GM23338 (cell line): ENCODE measurements around the gene ZBTB7C. TPM values are rescaled to one million over a fixed set of nuclear protein-coding genes. Genes with fewer than 3 reads are reported as not detected.
A peak's percentile ranks its signal among the peaks of the same experiment; 100 is the strongest.

Source experiments
- ATAC-seq: fragments of 200-7000 bp; cut with Tn5 transposase; 3 replicates; pipeline ENCODE4 v1.9.1; 2020
- DNase-seq: peaks from one replicate; pipeline ENCODE4 v3.0.0-alpha.2; 2015; ENCODE audit warnings: low spot score
- H2AFZ ChIP-seq: fragments of 200-600 bp; sonication (generic); 2 replicates; pipeline ENCODE4 v1.8.0; 2016; ENCODE audit warnings: antibody characterized with exemption, mild to moderate bottlenecking, moderate library complexity
- H3F3A ChIP-seq: fragments of 200-600 bp; sonication (generic); replicated peaks from 2 replicates; pipeline ENCODE4 v1.8.0; 2017; ENCODE audit warnings: antibody characterized with exemption, mixed run types, low read depth
- H3K27ac ChIP-seq: fragments of 200-600 bp; sonication (generic); 2 replicates; pipeline ENCODE4 v1.6.1; 2016; ENCODE audit warnings: low read depth
- H3K27me3 ChIP-seq: fragments of 200-600 bp; sonication (generic); 2 replicates; pipeline ENCODE4 v1.8.0; 2016; ENCODE audit warnings: mild to moderate bottlenecking, mixed run types, moderate library complexity; ENCODE audit not compliant: insufficient read depth
- H3K36me3 ChIP-seq: fragments of 200-600 bp; sonication (generic); 2 replicates; pipeline ENCODE4 v1.8.0; 2016; ENCODE audit warnings: mild to moderate bottlenecking; ENCODE audit not compliant: insufficient read depth
- H3K4me1 ChIP-seq: fragments of 200-600 bp; sonication (generic); 2 replicates; pipeline ENCODE4 v1.8.0; 2016; ENCODE audit warnings: mild to moderate bottlenecking, moderate library complexity; ENCODE audit not compliant: insufficient read depth
- H3K4me2 ChIP-seq: fragments of 200-600 bp; sonication (generic); 2 replicates; pipeline ENCODE4 v1.7.1; 2017; ENCODE audit warnings: mixed run types
- H3K4me3 ChIP-seq: fragments of 200-600 bp; sonication (generic); 2 replicates; pipeline ENCODE4 v1.6.1; 2016; ENCODE audit warnings: mixed run types
- H3K79me2 ChIP-seq: fragments of 200-600 bp; sonication (generic); replicated peaks from 2 replicates; pipeline ENCODE4 v1.8.0; 2017; ENCODE audit warnings: mild to moderate bottlenecking; ENCODE audit not compliant: insufficient read depth
- H3K9me2 ChIP-seq: fragments of 200-600 bp; sonication (generic); 2 replicates; pipeline ENCODE4 v1.8.0; 2017; ENCODE audit not compliant: insufficient read depth
- H4K20me1 ChIP-seq: fragments of 200-600 bp; sonication (generic); replicated peaks from 2 replicates; pipeline ENCODE4 v1.8.0; 2017; ENCODE audit warnings: mild to moderate bottlenecking; ENCODE audit not compliant: insufficient read depth
- H3K27ac Mint-ChIP-seq: 2 replicates; pipeline ENCODE4 v1.8.0; 2020; ENCODE audit warnings: inconsistent platforms, mild to moderate bottlenecking, moderate library complexity, mixed read lengths
- H3K27me3 Mint-ChIP-seq: 3 replicates; pipeline ENCODE4 v1.8.0; 2022; ENCODE audit warnings: low read depth, mild to moderate bottlenecking, moderate library complexity, mixed read lengths, inconsistent platforms; ENCODE audit not compliant: insufficient read depth, poor library complexity
- H3K36me3 Mint-ChIP-seq: 3 replicates; pipeline ENCODE4 v1.8.0; 2021; ENCODE audit warnings: low read depth, mild to moderate bottlenecking, inconsistent platforms, moderate library complexity, mixed read lengths
- H3K4me1 Mint-ChIP-seq: 3 replicates; pipeline ENCODE4 v1.8.0; 2020; ENCODE audit warnings: mild to moderate bottlenecking, inconsistent platforms, mixed read lengths
- H3K4me3 Mint-ChIP-seq: 3 replicates; pipeline ENCODE4 v1.8.0; 2021; ENCODE audit warnings: moderate library complexity, mild to moderate bottlenecking, inconsistent platforms, mixed read lengths
- H3K9me3 Mint-ChIP-seq: 3 replicates; pipeline ENCODE4 v1.8.0; 2020; ENCODE audit warnings: moderate library complexity, mild to moderate bottlenecking, inconsistent platforms, mixed read lengths
- CREB1 ChIP-seq: fragments of 250-450 bp; sonication (Bioruptor Pico); IDR thresholded peaks from 2 replicates; pipeline ENCODE4 v1.5.0; 2020; ENCODE audit warnings: low read depth, mild to moderate bottlenecking, moderate library complexity
- ETS1 ChIP-seq: IDR thresholded peaks from 2 replicates; pipeline ENCODE4 v1.6.1; 2016; ENCODE audit warnings: antibody characterized with exemption
- EZH2 ChIP-seq: fragments of 200-600 bp; sonication (generic); IDR thresholded peaks from one replicate; pipeline ENCODE4 v1.8.0; 2017; ENCODE audit warnings: antibody characterized with exemption, mild to moderate bottlenecking, low read depth; ENCODE audit not compliant: unreplicated experiment
- EZH2phosphoT487 ChIP-seq: fragments of 200-600 bp; sonication (generic); IDR thresholded peaks from one replicate; pipeline ENCODE4 v1.8.1; 2018; ENCODE audit warnings: antibody characterized with exemption; ENCODE audit not compliant: unreplicated experiment
- JUNB ChIP-seq: IDR thresholded peaks from one replicate; pipeline ENCODE4 v1.6.1; 2016; ENCODE audit warnings: antibody characterized with exemption; ENCODE audit not compliant: unreplicated experiment
- NANOG ChIP-seq: IDR thresholded peaks from 2 replicates; pipeline ENCODE4 v1.6.1; 2016; ENCODE audit warnings: antibody characterized with exemption, borderline replicate concordance
- POLR2AphosphoS5 ChIP-seq: IDR thresholded peaks from 2 replicates; pipeline ENCODE4 v1.6.1; 2016; ENCODE audit warnings: antibody characterized with exemption, low read depth
- STAT1 ChIP-seq: IDR thresholded peaks from one replicate; pipeline ENCODE4 v1.6.1; 2016; ENCODE audit warnings: antibody characterized with exemption; ENCODE audit not compliant: unreplicated experiment
- ZNF114 ChIP-seq: fragments of 250-450 bp; sonication (Bioruptor Pico); IDR thresholded peaks from 2 replicates; pipeline ENCODE4 v1.5.0; 2020; ENCODE audit warnings: mild to moderate bottlenecking, moderate library complexity
- ZNF331 ChIP-seq: fragments of 250-450 bp; sonication (Bioruptor Pico); IDR thresholded peaks from 2 replicates; pipeline ENCODE4 v1.5.0; 2020; ENCODE audit warnings: low read depth, mild to moderate bottlenecking, moderate library complexity
- ZNF462 ChIP-seq: fragments of 250-450 bp; sonication (Bioruptor Pico); IDR thresholded peaks from 2 replicates; pipeline ENCODE4 v1.5.0; 2020; ENCODE audit warnings: mild to moderate bottlenecking, moderate library complexity
- polyA plus RNA-seq: library from polyadenylated mRNA; unstranded; fragments of >200 nt; fragmentation: Nextera tagmentation; extraction: Ambion mirVana; gene quantifications from 2 replicates; pipeline ENCODE4 v1.2.1, GENCODE V29; 2016
- total RNA-seq: library from RNA; depleted of rRNA; stranded (reverse); fragments of >200 nt; shearing (Covaris generic); gene quantifications from 2 replicates; pipeline ENCODE4 v1.2.3, GENCODE V29; 2014
- TF ChIP-seq, protein P1 (sequence below), 2 experiments: fragments of 200-600 bp in 1 of 2; sonication (generic) in 1 of 2; conservative IDR thresholded peaks; 2 replicates each; pipeline versions ENCODE4 v1.5.1 to v1.6.1; 2016 to 2017; ENCODE audit warnings: antibody characterized with exemption in 2 of 2, low read depth in 2 of 2, mild to moderate bottlenecking in 2 of 2, moderate library complexity in 1 of 2
- TF ChIP-seq, protein P2 (sequence below): IDR thresholded peaks from one replicate; pipeline ENCODE4 v1.6.1; 2018; ENCODE audit warnings: antibody characterized with exemption; ENCODE audit not compliant: unreplicated experiment

The ZBTB7C gene
- total and polyA plus RNA-seq, 2 experiments from 2014 or later, result 0.03 to 0.14 TPM

GRCh38 chr18:48011926-48012465 lies 397.2 kb downstream of the ZBTB7C start:
- no peaks in the 10 kb centered on the region for H4K20me1 ChIP-seq
- peaks cover 14% of the 10 kb centered on the region for H3K9me3 Mint-ChIP-seq
- H3K27ac Mint-ChIP-seq, result no peak overlapping the region
- H3K4me3 Mint-ChIP-seq, result no peak overlapping the region
- H3F3A ChIP-seq, result peaks cover 5% of the 10 kb centered on the region; the same call in 1 of the 2 replicates
- H3K36me3 Mint-ChIP-seq, result peaks cover 10% of the 10 kb centered on the region
- peaks cover 8% of the 10 kb centered on the region; the same call in 1 of the 2 replicates for H3K27me3 ChIP-seq
- peaks cover 22% of the 10 kb centered on the region for H3K4me1 ChIP-seq
- TF ChIP-seq EZH2phosphoT487, result no peak
- TF ChIP-seq, protein P1, sequence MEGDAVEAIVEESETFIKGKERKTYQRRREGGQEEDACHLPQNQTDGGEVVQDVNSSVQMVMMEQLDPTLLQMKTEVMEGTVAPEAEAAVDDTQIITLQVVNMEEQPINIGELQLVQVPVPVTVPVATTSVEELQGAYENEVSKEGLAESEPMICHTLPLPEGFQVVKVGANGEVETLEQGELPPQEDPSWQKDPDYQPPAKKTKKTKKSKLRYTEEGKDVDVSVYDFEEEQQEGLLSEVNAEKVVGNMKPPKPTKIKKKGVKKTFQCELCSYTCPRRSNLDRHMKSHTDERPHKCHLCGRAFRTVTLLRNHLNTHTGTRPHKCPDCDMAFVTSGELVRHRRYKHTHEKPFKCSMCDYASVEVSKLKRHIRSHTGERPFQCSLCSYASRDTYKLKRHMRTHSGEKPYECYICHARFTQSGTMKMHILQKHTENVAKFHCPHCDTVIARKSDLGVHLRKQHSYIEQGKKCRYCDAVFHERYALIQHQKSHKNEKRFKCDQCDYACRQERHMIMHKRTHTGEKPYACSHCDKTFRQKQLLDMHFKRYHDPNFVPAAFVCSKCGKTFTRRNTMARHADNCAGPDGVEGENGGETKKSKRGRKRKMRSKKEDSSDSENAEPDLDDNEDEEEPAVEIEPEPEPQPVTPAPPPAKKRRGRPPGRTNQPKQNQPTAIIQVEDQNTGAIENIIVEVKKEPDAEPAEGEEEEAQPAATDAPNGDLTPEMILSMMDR (conservative IDR thresholded peaks at IDR 0.05; ENCODE audit: low read depth in 2 of 2), result no peak
- TF ChIP-seq ZNF331, result no peak
- no peak for TF ChIP-seq ZNF462
- no peak for TF ChIP-seq STAT1
- no peak for TF ChIP-seq ZNF114 (CRISPR knock-in tag)
- TF ChIP-seq, protein P2, sequence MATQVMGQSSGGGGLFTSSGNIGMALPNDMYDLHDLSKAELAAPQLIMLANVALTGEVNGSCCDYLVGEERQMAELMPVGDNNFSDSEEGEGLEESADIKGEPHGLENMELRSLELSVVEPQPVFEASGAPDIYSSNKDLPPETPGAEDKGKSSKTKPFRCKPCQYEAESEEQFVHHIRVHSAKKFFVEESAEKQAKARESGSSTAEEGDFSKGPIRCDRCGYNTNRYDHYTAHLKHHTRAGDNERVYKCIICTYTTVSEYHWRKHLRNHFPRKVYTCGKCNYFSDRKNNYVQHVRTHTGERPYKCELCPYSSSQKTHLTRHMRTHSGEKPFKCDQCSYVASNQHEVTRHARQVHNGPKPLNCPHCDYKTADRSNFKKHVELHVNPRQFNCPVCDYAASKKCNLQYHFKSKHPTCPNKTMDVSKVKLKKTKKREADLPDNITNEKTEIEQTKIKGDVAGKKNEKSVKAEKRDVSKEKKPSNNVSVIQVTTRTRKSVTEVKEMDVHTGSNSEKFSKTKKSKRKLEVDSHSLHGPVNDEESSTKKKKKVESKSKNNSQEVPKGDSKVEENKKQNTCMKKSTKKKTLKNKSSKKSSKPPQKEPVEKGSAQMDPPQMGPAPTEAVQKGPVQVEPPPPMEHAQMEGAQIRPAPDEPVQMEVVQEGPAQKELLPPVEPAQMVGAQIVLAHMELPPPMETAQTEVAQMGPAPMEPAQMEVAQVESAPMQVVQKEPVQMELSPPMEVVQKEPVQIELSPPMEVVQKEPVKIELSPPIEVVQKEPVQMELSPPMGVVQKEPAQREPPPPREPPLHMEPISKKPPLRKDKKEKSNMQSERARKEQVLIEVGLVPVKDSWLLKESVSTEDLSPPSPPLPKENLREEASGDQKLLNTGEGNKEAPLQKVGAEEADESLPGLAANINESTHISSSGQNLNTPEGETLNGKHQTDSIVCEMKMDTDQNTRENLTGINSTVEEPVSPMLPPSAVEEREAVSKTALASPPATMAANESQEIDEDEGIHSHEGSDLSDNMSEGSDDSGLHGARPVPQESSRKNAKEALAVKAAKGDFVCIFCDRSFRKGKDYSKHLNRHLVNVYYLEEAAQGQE, result no peak
- TF ChIP-seq NANOG, result no peak
- TF ChIP-seq ETS1, result no peak
- TF ChIP-seq POLR2AphosphoS5, result no peak
- TF ChIP-seq EZH2, result no peak
- no peak for TF ChIP-seq CREB1
- TF ChIP-seq JUNB, result no peak
- peaks cover 3% of the 10 kb centered on the region; the same call in 1 of the 2 replicates for H3K9me2 ChIP-seq
- peaks cover 14% of the 10 kb centered on the region for H3K27me3 Mint-ChIP-seq
- no peaks in the 10 kb centered on the region for H3K79me2 ChIP-seq
- H3K27ac ChIP-seq, result no peak overlapping the region
- no peak for DNase-seq
- H3K4me1 Mint-ChIP-seq, result peaks cover 29% of the 10 kb centered on the region
- 0 out of 2 replicates have a peak overlapping the region, but pooled peaks have one; percentile 52 for H2AFZ ChIP-seq
- H3K4me3 ChIP-seq, result no peak overlapping the region
- H3K4me2 ChIP-seq, result no peak overlapping the region
- no peaks in the 10 kb centered on the region for H3K36me3 ChIP-seq
- no peak for ATAC-seq
